MG63 (cell line): ENCODE data around the gene PPARA. TPM values are rescaled to one million over a fixed set of nuclear protein-coding genes. Genes with fewer than 3 reads are reported as not detected.
"Not testable (repeated sequence)": the region's sequence is repeated elsewhere in the genome, so short reads cannot be mapped to it uniquely, and the experiment has no call there.

ENCODE experiments used
- DNase-seq: peaks from one replicate; pipeline ENCODE4 v3.0.0-alpha.2; 2020
- H3K27me3 ChIP-seq: fragments of 250-450 bp; sonication (Bioruptor Pico); 2 replicates; pipeline ENCODE4 v1.5.1; 2020; ENCODE audit warnings: mild to moderate bottlenecking, moderate library complexity
- H3K36me3 ChIP-seq: fragments of 250-450 bp; sonication (Bioruptor Pico); 2 replicates; pipeline ENCODE4 v1.5.1; 2020; ENCODE audit warnings: mild to moderate bottlenecking, moderate library complexity
- H3K4me3 ChIP-seq: fragments of 250-450 bp; sonication (Bioruptor Pico); 2 replicates; pipeline ENCODE4 v1.5.1; 2020; ENCODE audit warnings: mild to moderate bottlenecking, moderate library complexity
- H3K9me3 ChIP-seq: fragments of 250-450 bp; sonication (Bioruptor Pico); 2 replicates; pipeline ENCODE4 v1.5.1; 2020; ENCODE audit warnings: mild to moderate bottlenecking, moderate library complexity
- total RNA-seq: library from RNA; depleted of rRNA; stranded (reverse); fragments of >200 nt; shearing (Covaris generic); gene quantifications from 2 replicates; pipeline ENCODE4 v1.2.3, GENCODE V29; 2014; ENCODE audit warnings: low replicate concordance

PPARA gene
- total RNA-seq, 1 experiment from 2014 or later, result 1.9 TPM

- no peak for DNase-seq
- Histone ChIP-seq H3K27me3 (no peaks in the 10 kb centered on the region), H3K4me3 (no peak overlapping the region), H3K9me3 (peaks cover 9% of the 10 kb centered on the region), H3K36me3 (no peaks in the 10 kb centered on the region)
Measured at GRCh38 chr22:46175631-46176030, 25.3 kb downstream of the PPARA start.

DNA sequence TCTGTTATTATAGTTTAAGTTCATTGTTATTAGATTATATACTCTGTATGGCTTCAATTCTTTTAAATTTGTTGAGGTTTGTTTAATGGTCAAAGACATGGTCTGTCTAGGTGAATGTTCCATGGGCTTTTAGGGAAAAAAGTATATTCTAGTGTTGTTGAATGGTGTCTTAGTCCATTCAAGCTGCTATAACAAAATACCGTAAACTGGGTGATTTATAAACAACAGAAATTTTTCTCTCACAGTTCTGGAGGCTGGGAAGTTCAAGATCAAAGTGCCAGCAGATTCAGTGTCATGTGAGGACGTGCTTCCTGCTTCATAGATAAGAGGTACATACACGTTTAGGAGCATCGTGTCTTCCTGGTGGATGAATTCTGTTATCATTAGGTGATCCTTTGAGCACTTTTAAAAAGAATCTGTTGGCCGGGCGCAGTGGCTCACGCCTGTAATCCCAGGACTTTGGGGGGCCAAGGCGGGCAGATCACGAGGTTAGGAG, 26.2 kb downstream of the PPARA start:
- H3K4me3 ChIP-seq, result no peak overlapping the region
- H3K9me3 ChIP-seq, result peaks cover 9% of the 10 kb centered on the region
- no peaks in the 10 kb centered on the region for H3K27me3 ChIP-seq
- DNase-seq, result no peak
- no peaks in the 10 kb centered on the region for H3K36me3 ChIP-seq

DNA sequence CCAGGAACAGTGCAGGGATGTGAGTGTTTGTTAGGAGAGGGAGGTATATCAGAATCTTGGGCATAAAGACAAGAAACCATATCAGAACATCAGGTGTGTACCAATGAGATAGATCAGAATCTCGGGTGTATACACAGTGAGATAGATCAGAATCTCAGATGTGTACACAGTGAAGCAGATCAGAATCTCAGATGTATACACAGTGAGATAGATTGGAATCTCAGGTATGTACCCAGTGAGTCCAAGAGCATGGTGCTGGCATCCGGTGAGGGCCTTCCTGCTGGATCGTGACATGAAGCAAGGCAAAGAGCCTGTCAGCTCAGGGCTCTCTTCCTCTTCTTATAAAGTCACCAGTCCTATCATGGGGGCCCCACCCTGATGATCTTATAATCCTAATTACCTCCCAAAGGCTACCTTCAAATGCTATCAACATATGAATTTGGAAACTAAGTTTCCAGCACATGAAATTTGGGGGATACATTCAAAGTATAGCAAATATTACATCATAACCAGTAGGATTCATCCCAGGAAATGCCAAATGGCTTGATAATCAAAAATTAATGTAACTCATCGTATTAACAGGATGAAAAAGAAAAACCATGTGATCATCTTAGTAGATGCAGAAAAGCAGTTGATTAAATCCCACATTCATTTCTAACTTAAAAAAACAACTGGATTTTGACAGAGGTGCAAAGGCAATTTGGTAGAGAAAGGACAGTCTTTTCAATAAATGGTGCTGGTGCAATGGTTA, 28.6 kb downstream of the PPARA start:
- Histone ChIP-seq H3K36me3 (no peaks in the 10 kb centered on the region; the same call in 1 of the 2 replicates), H3K4me3 (no peak overlapping the region), H3K9me3 (peaks cover 11% of the 10 kb centered on the region), H3K27me3 (no peaks in the 10 kb centered on the region)
- no peak for DNase-seq

DNA sequence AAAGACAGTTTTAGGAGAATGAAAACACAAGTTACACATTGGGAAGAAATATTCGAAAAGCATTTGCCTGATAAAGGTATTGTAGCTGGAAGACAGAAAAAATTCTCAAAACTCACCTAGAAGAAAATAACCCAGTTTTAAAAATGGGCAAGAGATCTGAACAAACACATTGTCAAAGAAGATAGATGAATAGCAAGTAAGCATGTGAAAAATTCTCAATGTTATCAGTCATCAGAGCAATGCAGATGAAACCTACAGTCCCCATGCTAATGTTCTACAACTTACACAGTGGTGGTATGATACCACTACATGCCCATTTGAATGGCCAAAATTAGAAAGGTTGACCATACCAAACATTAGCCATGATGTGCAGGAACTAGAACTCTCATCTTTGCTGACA, 29.4 kb downstream of the PPARA start:
- DNase-seq, result no peak
- no peak overlapping the region for H3K4me3 ChIP-seq
- H3K27me3 ChIP-seq, result no peaks in the 10 kb centered on the region
- peaks cover 11% of the 10 kb centered on the region for H3K9me3 ChIP-seq
- no peaks in the 10 kb centered on the region; the same call in 1 of the 2 replicates for H3K36me3 ChIP-seq

GRCh38 chr22:46180370-46181137, 30.2 kb downstream of the PPARA start:
- H3K4me3 ChIP-seq, result no peak overlapping the region
- no peaks in the 10 kb centered on the region for H3K27me3 ChIP-seq
- H3K9me3 ChIP-seq, result peaks cover 11% of the 10 kb centered on the region
- no peaks in the 10 kb centered on the region; the same call in 1 of the 2 replicates for H3K36me3 ChIP-seq
- no peak for DNase-seq

GRCh38 chr22:46183733-46184132, 33.4 kb downstream of the PPARA start:
- no peak for DNase-seq
- Histone ChIP-seq H3K27me3 (no peaks in the 10 kb centered on the region), H3K9me3 (peaks cover 11% of the 10 kb centered on the region), H3K36me3 (no peaks in the 10 kb centered on the region; the same call in 1 of the 2 replicates), H3K4me3 (no peak overlapping the region)

DNA sequence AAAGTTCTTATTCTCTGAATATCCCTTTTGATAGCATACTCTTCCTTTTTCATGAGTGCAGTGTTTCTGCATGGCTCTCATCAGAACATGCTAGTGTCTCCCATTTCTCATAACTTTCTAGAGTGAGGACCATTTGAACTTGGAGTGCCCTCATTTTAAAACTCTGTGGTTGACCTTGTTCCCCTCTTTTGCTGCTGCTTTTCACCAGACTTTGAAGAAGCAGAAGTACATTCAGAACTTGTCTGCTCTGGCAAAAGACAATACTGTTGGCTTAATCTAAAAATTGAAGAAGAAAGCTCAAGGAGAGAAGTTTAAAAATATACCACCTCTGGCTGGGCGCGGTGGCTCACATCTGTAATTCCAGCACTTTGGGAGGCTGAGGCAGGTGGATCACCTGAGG, 35.0 kb downstream of the PPARA start:
- Histone ChIP-seq H3K27me3 (no peaks in the 10 kb centered on the region), H3K4me3 (no peak overlapping the region), H3K9me3 (peaks cover 3% of the 10 kb centered on the region; the same call in 1 of the 2 replicates), H3K36me3 (no peaks in the 10 kb centered on the region; the same call in 1 of the 2 replicates)
- no peak for DNase-seq

DNA sequence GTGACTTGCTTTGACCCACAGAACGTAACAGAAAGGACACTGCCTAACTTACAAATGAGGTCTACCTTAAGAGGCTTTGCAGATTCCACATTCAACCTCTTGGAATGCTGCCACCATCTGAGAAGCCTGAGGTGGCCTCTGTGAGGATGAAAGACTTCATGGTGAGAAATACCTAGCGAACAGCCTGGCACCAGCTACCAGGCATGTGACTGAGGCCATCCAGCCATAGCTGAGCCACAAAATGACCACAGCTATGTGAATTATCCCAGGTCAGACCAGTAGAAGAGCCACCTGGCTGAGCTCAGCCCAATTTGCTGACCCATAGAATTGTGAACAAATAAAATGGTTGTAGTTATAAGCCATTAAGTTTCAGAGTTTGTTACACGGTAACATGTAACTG, 37.5 kb downstream of the PPARA start:
- H3K36me3 ChIP-seq, result no peaks in the 10 kb centered on the region
- no peaks in the 10 kb centered on the region for H3K9me3 ChIP-seq
- DNase-seq, result no peak
- H3K27me3 ChIP-seq, result no peaks in the 10 kb centered on the region
- no peak overlapping the region for H3K4me3 ChIP-seq

- H3K27me3 ChIP-seq, result no peaks in the 10 kb centered on the region
- no peaks in the 10 kb centered on the region for H3K36me3 ChIP-seq
- no peak for DNase-seq
- H3K9me3 ChIP-seq, result no peaks in the 10 kb centered on the region
- H3K4me3 ChIP-seq, result no peak overlapping the region
Measured at GRCh38 chr22:46192210-46192993, 42.1 kb downstream of the PPARA start.

DNA sequence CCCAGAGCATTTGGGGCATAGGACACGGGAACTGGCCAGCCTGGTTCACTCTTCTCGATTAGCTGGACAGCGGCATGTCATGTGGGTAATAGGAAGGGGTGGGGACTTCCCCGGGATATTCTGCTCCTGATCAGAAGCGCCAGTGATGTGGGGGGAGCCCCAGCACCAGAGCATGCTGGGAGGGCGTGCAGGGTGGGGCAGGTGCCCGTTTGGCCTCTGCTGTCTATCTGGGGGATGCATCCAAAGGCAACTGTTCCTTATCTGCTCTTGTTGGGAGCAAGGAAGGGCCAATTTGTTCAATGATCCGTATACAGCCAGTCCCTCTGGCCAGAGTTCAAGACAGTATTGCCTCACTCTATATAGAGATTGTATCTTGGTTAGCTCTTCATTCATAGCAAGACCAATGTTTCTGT, 43.6 kb downstream of the PPARA start:
- Histone ChIP-seq H3K27me3 (no peaks in the 10 kb centered on the region), H3K9me3 (no peaks in the 10 kb centered on the region), H3K36me3 (no peaks in the 10 kb centered on the region), H3K4me3 (no peak overlapping the region)
- DNase-seq, result no peak

DNA sequence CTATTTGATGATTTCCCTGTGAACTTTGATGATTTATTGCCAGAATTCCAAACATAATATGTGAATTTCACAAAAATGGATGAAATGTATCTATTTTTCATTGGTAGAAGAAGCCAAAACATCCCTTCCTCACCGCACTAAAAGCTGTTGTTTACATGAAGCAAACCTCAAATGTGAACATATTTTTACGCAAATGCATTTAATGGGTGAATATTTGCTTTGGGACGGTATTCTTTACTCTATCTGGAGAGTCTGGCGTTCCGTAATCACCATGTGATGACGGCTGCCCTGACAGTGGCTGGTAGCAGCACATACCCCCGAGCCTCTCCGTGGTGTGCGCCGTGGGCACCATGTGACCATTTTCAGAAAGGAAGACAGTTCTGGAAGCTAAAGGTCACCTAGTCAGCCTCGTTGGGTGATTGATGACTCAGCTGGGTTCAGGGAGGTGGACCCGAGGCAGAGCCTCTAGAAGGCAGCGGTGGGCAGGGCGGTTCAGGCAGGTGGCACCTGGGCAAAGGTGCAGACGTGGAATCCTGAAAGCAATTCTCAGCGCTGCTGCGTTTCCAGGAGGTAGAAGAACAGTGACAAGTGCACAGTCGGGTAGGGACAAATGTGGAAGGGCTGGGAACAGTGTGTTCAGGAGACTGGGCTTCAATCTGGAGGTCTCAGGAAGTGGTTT, 45.3 kb downstream of the PPARA start:
- Histone ChIP-seq H3K27me3 (no peaks in the 10 kb centered on the region), H3K36me3 (no peaks in the 10 kb centered on the region), H3K9me3 (no peaks in the 10 kb centered on the region), H3K4me3 (no peak overlapping the region)
- no peak for DNase-seq

GRCh38 chr22:46196278-46196677, 46.0 kb downstream of the PPARA start:
- H3K9me3 ChIP-seq, result no peaks in the 10 kb centered on the region
- DNase-seq, result no peak
- H3K36me3 ChIP-seq, result no peaks in the 10 kb centered on the region
- no peaks in the 10 kb centered on the region for H3K27me3 ChIP-seq
- no peak overlapping the region for H3K4me3 ChIP-seq

DNA sequence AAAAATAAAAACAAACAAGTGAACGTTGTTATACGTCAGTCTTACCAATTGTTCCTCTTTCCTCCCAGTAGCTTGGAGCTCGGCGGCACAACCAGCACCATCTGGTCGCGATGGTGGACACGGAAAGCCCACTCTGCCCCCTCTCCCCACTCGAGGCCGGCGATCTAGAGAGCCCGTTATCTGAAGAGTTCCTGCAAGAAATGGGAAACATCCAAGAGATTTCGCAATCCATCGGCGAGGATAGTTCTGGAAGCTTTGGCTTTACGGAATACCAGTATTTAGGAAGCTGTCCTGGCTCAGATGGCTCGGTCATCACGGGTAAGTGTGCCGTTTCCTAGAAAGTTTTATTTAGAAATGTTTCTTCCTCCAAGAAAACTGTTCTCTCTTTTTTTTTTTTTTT, 47.9 kb downstream of the PPARA start:
- Histone ChIP-seq H3K9me3 (no peaks in the 10 kb centered on the region), H3K36me3 (no peaks in the 10 kb centered on the region), H3K27me3 (no peaks in the 10 kb centered on the region), H3K4me3 (no peak overlapping the region)
- no peak for DNase-seq

DNA sequence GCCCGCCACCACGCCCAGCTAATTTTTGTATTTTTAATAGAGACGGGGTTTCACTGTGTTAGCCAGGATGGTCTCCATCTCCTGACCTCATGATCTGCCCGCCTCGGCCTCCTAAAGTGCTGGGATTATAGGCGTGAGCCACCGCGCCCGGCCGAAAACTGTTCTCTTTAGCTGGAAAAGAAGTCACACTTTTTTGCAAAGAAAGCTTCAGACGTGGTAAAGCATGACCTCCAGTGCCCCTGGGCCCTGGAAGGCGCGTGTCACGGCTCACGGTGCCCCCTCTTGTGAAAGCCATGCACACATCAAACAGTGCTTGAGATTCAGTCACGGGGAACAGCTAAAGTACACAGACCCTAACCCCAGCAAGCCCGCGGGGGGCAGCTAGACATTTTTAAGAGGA, 48.5 kb downstream of the PPARA start:
- H3K27me3 ChIP-seq, H3K36me3 ChIP-seq, H3K9me3 ChIP-seq, DNase-seq, H3K4me3 ChIP-seq: not testable (repeated sequence)

DNA sequence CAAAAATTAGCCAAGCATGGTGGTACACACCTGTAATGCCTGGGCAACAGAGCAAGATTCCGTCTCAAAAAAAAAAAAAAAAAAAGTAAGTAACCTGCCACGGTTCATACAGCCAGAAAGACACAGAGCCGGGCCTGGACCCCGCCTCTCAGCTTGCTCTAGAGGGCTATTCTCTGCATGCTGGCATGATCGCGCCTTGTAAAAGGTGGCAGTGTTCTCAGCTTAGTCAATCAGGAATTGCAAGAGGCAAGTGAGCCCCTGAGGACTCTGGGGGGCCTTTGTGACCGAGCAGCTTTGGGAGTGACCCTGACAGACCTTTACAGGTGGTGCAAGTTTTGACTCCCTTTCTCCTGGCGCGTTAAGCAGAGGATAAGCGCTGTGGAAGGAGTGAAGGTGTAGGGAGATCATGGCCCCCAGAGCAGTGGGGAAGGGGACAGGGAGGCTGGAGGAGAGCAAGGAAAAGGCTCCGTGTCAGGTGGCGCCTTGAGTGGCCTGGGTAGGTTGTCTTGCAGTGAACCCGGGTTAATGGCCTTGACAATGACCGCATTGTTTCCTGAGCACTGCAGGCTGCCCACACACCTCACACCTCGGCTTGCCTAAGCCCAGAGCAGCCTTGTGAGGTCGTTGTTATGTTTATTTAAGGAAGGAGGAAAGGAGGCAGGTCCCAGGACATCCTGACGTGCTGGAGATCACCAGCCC, 50.9 kb downstream of the PPARA start:
- Histone ChIP-seq H3K4me3 (no peak overlapping the region), H3K36me3 (no peaks in the 10 kb centered on the region; the same call in 1 of the 2 replicates), H3K27me3 (no peaks in the 10 kb centered on the region), H3K9me3 (no peaks in the 10 kb centered on the region)
- no peak for DNase-seq
